ENCODE results near the gene HAVCR1.
"Not testable (repeated sequence)": the region's sequence is repeated elsewhere in the genome, so short reads cannot be mapped to it uniquely, and the experiment has no call there.

Gene HAVCR1

GRCh38 chr5:157059093-157059539 lies at the start of gene HAVCR1:
Gene HAVCR1, minus strand, starts transcription at chr5:157059116. Its CDS starts 1,173 bp downstream, at chr5:157057943.
- DNase-seq (ENCODE audit: low spot score), result peak; percentile 61

GRCh38 chr5:157107508-157107907 lies 48.6 kb upstream of the HAVCR1 start:
- no peak for DNase-seq (ENCODE audit: low spot score)

GRCh38 chr5:157106630-157107461 lies 47.9 kb upstream of the HAVCR1 start:
- no peak for DNase-seq (ENCODE audit: low spot score)

- peak; percentile 5 for DNase-seq (ENCODE audit: low spot score)
Observed at GRCh38 chr5:157100140-157100679, 41.3 kb upstream of the HAVCR1 start.

GRCh38 chr5:157088342-157088990 lies 29.6 kb upstream of the HAVCR1 start:
- DNase-seq (ENCODE audit: low spot score), result no peak

GRCh38 chr5:157086751-157087359 lies 27.9 kb upstream of the HAVCR1 start:
- DNase-seq (ENCODE audit: low spot score), result no peak

GRCh38 chr5:157085930-157086329 lies 27.0 kb upstream of the HAVCR1 start:
- DNase-seq (ENCODE audit: low spot score), result no peak

GRCh38 chr5:157080286-157080685 lies 21.4 kb upstream of the HAVCR1 start:
- no peak for DNase-seq (ENCODE audit: low spot score)

- DNase-seq (ENCODE audit: low spot score), result no peak
Observed at GRCh38 chr5:157076558-157076957, 17.6 kb upstream of the HAVCR1 start.

- DNase-seq (ENCODE audit: low spot score), result peak; percentile 63
Observed at GRCh38 chr5:157072508-157072907, 13.6 kb upstream of the HAVCR1 start.

- DNase-seq (ENCODE audit: low spot score), result no peak
Observed at GRCh38 chr5:157069949-157070348, 11.0 kb upstream of the HAVCR1 start.

- DNase-seq (ENCODE audit: low spot score), result no peak
Observed at GRCh38 chr5:157068785-157069184, 9.9 kb upstream of the HAVCR1 start.

- DNase-seq (ENCODE audit: low spot score), result no peak
Observed at GRCh38 chr5:157068339-157068738, 9.4 kb upstream of the HAVCR1 start.

- no peak for DNase-seq (ENCODE audit: low spot score)
Observed at GRCh38 chr5:157067005-157067404, 8.1 kb upstream of the HAVCR1 start.

- DNase-seq (ENCODE audit: low spot score), result no peak
Observed at GRCh38 chr5:157066080-157066479, 7.2 kb upstream of the HAVCR1 start.

- no peak for DNase-seq (ENCODE audit: low spot score)
Observed at GRCh38 chr5:157063776-157064430, 5.0 kb upstream of the HAVCR1 start.

GRCh38 chr5:157059891-157060290 lies 975 bp upstream of the HAVCR1 start:
- no peak for DNase-seq (ENCODE audit: low spot score)

- no peak for DNase-seq (ENCODE audit: low spot score)
Observed at GRCh38 chr5:157057459-157058370, 1.2 kb downstream of the HAVCR1 start.

- not testable (repeated sequence) for DNase-seq (ENCODE audit: low spot score)
Observed at GRCh38 chr5:157056848-157057247, 2.1 kb downstream of the HAVCR1 start.

GRCh38 chr5:157051604-157052245 lies 7.2 kb downstream of the HAVCR1 start:
- no peak for DNase-seq (ENCODE audit: low spot score)

Measured in LoVo (cell line).